GM19240 (cell line): ENCODE results near the gene SLC15A5.

Experiments used
- DNase-seq: peaks from one replicate; pipeline ENCODE4 v3.0.0; 2011; ENCODE audit warnings: low spot score; ENCODE audit not compliant: insufficient read length

Gene SLC15A5

GRCh38 chr12:16261944-16262475, 15.5 kb downstream of the SLC15A5 start:
- no peak for DNase-seq

- no peak for DNase-seq
These were observed 17.3 kb downstream of the SLC15A5 start for GRCh38 chr12:16260206-16260605.

GRCh38 chr12:16258963-16259362, 18.5 kb downstream of the SLC15A5 start:
- DNase-seq = no peak

GRCh38 chr12:16246264-16246663, 31.2 kb downstream of the SLC15A5 start:
- DNase-seq = no peak

GRCh38 chr12:16245209-16245608, 32.3 kb downstream of the SLC15A5 start:
- DNase-seq = no peak

- no peak for DNase-seq
These were observed 33.7 kb downstream of the SLC15A5 start for GRCh38 chr12:16243487-16244412.

- DNase-seq = no peak
These were observed 36.1 kb downstream of the SLC15A5 start for GRCh38 chr12:16241346-16241745.

- DNase-seq = no peak
These were observed 38.8 kb downstream of the SLC15A5 start for GRCh38 chr12:16238661-16239060.

- DNase-seq = no peak
These were observed 47.8 kb downstream of the SLC15A5 start for GRCh38 chr12:16229676-16230075.

- DNase-seq = no peak
These were observed 49.4 kb downstream of the SLC15A5 start for GRCh38 chr12:16228067-16228466.

- DNase-seq = no peak
These were observed 51.8 kb downstream of the SLC15A5 start for GRCh38 chr12:16225692-16226091.

GRCh38 chr12:16224196-16224595, 53.3 kb downstream of the SLC15A5 start:
- DNase-seq = no peak

- DNase-seq = no peak
These were observed 55.7 kb downstream of the SLC15A5 start for GRCh38 chr12:16221776-16222175.

GRCh38 chr12:16220120-16220519, 57.4 kb downstream of the SLC15A5 start:
- no peak for DNase-seq

- no peak for DNase-seq
These were observed 58.3 kb downstream of the SLC15A5 start for GRCh38 chr12:16218934-16219751.

GRCh38 chr12:16218234-16218633, 59.3 kb downstream of the SLC15A5 start:
- DNase-seq = no peak

- no peak for DNase-seq
These were observed 65.8 kb downstream of the SLC15A5 start for GRCh38 chr12:16211731-16212130.

- no peak for DNase-seq
These were observed 78.6 kb downstream of the SLC15A5 start for GRCh38 chr12:16198884-16199283.

GRCh38 chr12:16197600-16197999, 79.9 kb downstream of the SLC15A5 start:
- no peak for DNase-seq

- DNase-seq = no peak
These were observed 87.6 kb downstream of the SLC15A5 start for GRCh38 chr12:16189849-16190248.

- no peak for DNase-seq
These were observed 89.8 kb downstream of the SLC15A5 start for GRCh38 chr12:16187660-16188059.

- DNase-seq = no peak
These were observed 92.8 kb downstream of the SLC15A5 start for GRCh38 chr12:16184681-16185080.
